HepG2 (cell line): Measurements from ENCODE around the gene CGREF1. TPM values are rescaled to one million over a fixed set of nuclear protein-coding genes. Genes with fewer than 3 reads are reported as not detected.

Experiments used
- BRCA1 ChIP-seq: sonication (generic); formaldehyde crosslinking; IDR thresholded peaks from 2 replicates; pipeline ENCODE4 v1.4.0; 2020; ENCODE audit warnings: missing genetic modification reagents
- FOXO1 ChIP-seq: sonication (generic); formaldehyde crosslinking; IDR thresholded peaks from 2 replicates; pipeline ENCODE4 v1.4.0; 2020; ENCODE audit warnings: missing genetic modification reagents
- GATAD1 ChIP-seq: IDR thresholded peaks from 2 replicates; pipeline ENCODE4 v1.6.1; 2016; ENCODE audit warnings: missing genetic modification reagents, missing compliant biosample characterization
- GLI4 ChIP-seq: sonication (generic); formaldehyde crosslinking; IDR thresholded peaks from 2 replicates; pipeline ENCODE4 v1.5.1; 2020; ENCODE audit warnings: missing genetic modification reagents, mild to moderate bottlenecking, moderate library complexity, borderline replicate concordance
- HOXA5 ChIP-seq: sonication (generic); formaldehyde crosslinking; IDR thresholded peaks from 2 replicates; pipeline ENCODE4 v1.4.0; 2020; ENCODE audit warnings: missing genetic modification reagents
- ISX ChIP-seq: sonication (generic); formaldehyde crosslinking; conservative IDR thresholded peaks from 2 replicates; pipeline ENCODE4 v1.5.0; 2020; ENCODE audit warnings: missing genetic modification reagents
- KDM4B ChIP-seq: sonication (generic); formaldehyde crosslinking; IDR thresholded peaks from 2 replicates; pipeline ENCODE4 v1.4.0; 2020; ENCODE audit warnings: missing genetic modification reagents
- KDM6A ChIP-seq: IDR thresholded peaks from 2 replicates; pipeline ENCODE4 v1.6.1; 2016; ENCODE audit warnings: low read depth
- MIER2 ChIP-seq: IDR thresholded peaks from 2 replicates; pipeline ENCODE4 v1.6.1; 2016; ENCODE audit warnings: missing biosample characterization, missing genetic modification reagents
- NFIB ChIP-seq: sonication (generic); formaldehyde crosslinking; IDR thresholded peaks from 2 replicates; pipeline ENCODE4 v1.9.0; 2021; ENCODE audit warnings: missing genetic modification reagents, mild to moderate bottlenecking, borderline replicate concordance
- PCBP1 ChIP-seq: fragments of 200-400 bp; formaldehyde crosslinking; IDR thresholded peaks from 2 replicates; pipeline ENCODE4 v1.6.1; 2017; ENCODE audit warnings: mild to moderate bottlenecking, low read depth, low read length, borderline replicate concordance
- SKI ChIP-seq: fragments of 450-650 bp; IDR thresholded peaks from one replicate; pipeline ENCODE4 v1.6.1; 2018; ENCODE audit warnings: mild to moderate bottlenecking; ENCODE audit not compliant: partially characterized antibody
- SMYD3 ChIP-seq: sonication (generic); formaldehyde crosslinking; IDR thresholded peaks from 2 replicates; pipeline ENCODE4 v1.8.1; 2023; ENCODE audit warnings: mild to moderate bottlenecking, missing genetic modification reagents
- TSC22D2 ChIP-seq: sonication (generic); formaldehyde crosslinking; IDR thresholded peaks from 2 replicates; pipeline ENCODE4 v1.5.1; 2020; ENCODE audit warnings: missing genetic modification reagents, mild to moderate bottlenecking, borderline replicate concordance
- UBTF ChIP-seq: sonication (generic); formaldehyde crosslinking; IDR thresholded peaks from 2 replicates; pipeline ENCODE4 v1.4.0; 2020; ENCODE audit warnings: mild to moderate bottlenecking, missing genetic modification reagents
- ZBTB34 ChIP-seq: sonication (generic); formaldehyde crosslinking; IDR thresholded peaks from 2 replicates; pipeline ENCODE4 v1.8.0; 2022; ENCODE audit warnings: mild to moderate bottlenecking, missing genetic modification reagents
- ZNF256 ChIP-seq: sonication (generic); formaldehyde crosslinking; conservative IDR thresholded peaks from 2 replicates; pipeline ENCODE4 v1.4.0; 2020; ENCODE audit warnings: missing genetic modification reagents
- ZNF382 ChIP-seq: sonication (generic); formaldehyde crosslinking; IDR thresholded peaks from 2 replicates; pipeline ENCODE4 v1.5.0; 2020; ENCODE audit warnings: missing genetic modification reagents, mild to moderate bottlenecking, borderline replicate concordance
- ZNF546 ChIP-seq: sonication (generic); formaldehyde crosslinking; conservative IDR thresholded peaks from 2 replicates; pipeline ENCODE4 v1.8.1; 2023; ENCODE audit warnings: mild to moderate bottlenecking, missing genetic modification reagents
- ZNF660 ChIP-seq: sonication (generic); formaldehyde crosslinking; IDR thresholded peaks from 2 replicates; pipeline ENCODE4 v1.5.1; 2020; ENCODE audit warnings: mild to moderate bottlenecking, low read depth, missing genetic modification reagents, borderline replicate concordance
- ZNF770 ChIP-seq: sonication (generic); formaldehyde crosslinking; IDR thresholded peaks from 2 replicates; pipeline ENCODE4 v1.5.0; 2020; ENCODE audit warnings: mild to moderate bottlenecking, missing genetic modification reagents
- ZSCAN5A ChIP-seq: sonication (generic); formaldehyde crosslinking; IDR thresholded peaks from 2 replicates; pipeline ENCODE4 v1.8.0; 2022; ENCODE audit warnings: mild to moderate bottlenecking, missing genetic modification reagents, borderline replicate concordance
- polyA plus RNA-seq, 8 experiments: library from polyadenylated mRNA; depleted of rRNA in 3 of 8; stranded (reverse) in 7 of 8; unstranded in 1 of 8; fragments of >200 nt; fragmentation: Illumina TruSeq in 4 of 8; extraction: Trizol in 4 of 8; gene quantifications; 2 replicates each; pipeline versions ENCODE4 v1.2.1 to v1.2.3, GENCODE V29; 2011 to 2016; ENCODE audit warnings: low read depth in 4 of 8, missing spikeins in 1 of 8, mixed read lengths in 1 of 8; ENCODE audit not compliant: insufficient read depth in 1 of 8
- total RNA-seq, 5 experiments: library from RNA; depleted of rRNA; stranded (reverse); fragments of >200 nt; fragmentation: Illumina TruSeq; extraction: Trizol; gene quantifications; 2 replicates each; pipeline ENCODE4 v1.2.3, GENCODE V29; 2016; ENCODE audit warnings: low read depth in 1 of 5

The CGREF1 gene
- total and polyA plus RNA-seq, 2 of the 13 experiments (the other 11 are each of a cell fraction or from before 2014, with no cell fraction given) = 13.9 to 23.4 TPM

- peak; percentile 78 for TF ChIP-seq UBTF (CRISPR knock-in tag)
- no peak for TF ChIP-seq ZNF382
- TF ChIP-seq ZNF256 (CRISPR knock-in tag) = peak; percentile 93
- peak; percentile 98 for TF ChIP-seq FOXO1 (CRISPR knock-in tag)
- TF ChIP-seq KDM6A (CRISPR knock-in tag) = peak; percentile 73; the same call in 1 of the 2 replicates
- peak; percentile 77 for TF ChIP-seq ZBTB34 (CRISPR knock-in tag)
- peak; percentile 98 for TF ChIP-seq KDM4B (CRISPR knock-in tag)
- peak; percentile 81 for TF ChIP-seq ZSCAN5A
- peak; percentile 85 for TF ChIP-seq MIER2 (CRISPR knock-in tag)
- peak; percentile 85; the same call in 1 of the 2 replicates for TF ChIP-seq GLI4
- 0 out of 2 replicates have a peak, but pooled peaks have one; percentile 79 for TF ChIP-seq ISX
- TF ChIP-seq ZNF660 = no peak
- TF ChIP-seq HOXA5 = peak; percentile 83; the same call in 1 of the 2 replicates
- TF ChIP-seq ZNF770 (CRISPR knock-in tag) = peak; percentile 70
- no peak for TF ChIP-seq NFIB
- TF ChIP-seq TSC22D2 (CRISPR knock-in tag) = 0 out of 2 replicates have a peak, but pooled peaks have one; percentile 69
- TF ChIP-seq GATAD1 = peak; percentile 81
- TF ChIP-seq SKI = peak; percentile 28
- TF ChIP-seq PCBP1 = no peak
- TF ChIP-seq ZNF546 (CRISPR knock-in tag) = peak; percentile 97
- TF ChIP-seq SMYD3 (CRISPR knock-in tag) = peak; percentile 64
- peak; percentile 95 for TF ChIP-seq BRCA1
Observed at GRCh38 chr2:27095745-27096651, 22.9 kb downstream of the CGREF1 start (continued).
